CD4-positive, alpha-beta T cell (primary cell): ENCODE results near the gene TMEM131L. TPM values are rescaled to one million over a fixed set of nuclear protein-coding genes. Genes with fewer than 3 reads are reported as not detected.

Source experiments
- ATAC-seq: fragments of 200-7000 bp; cut with Tn5 transposase; one replicate; pipeline ENCODE4 v1.10.0; 2022; ENCODE audit warnings: mild to moderate bottlenecking; ENCODE audit not compliant: poor library complexity
- CTCF ChIA-PET: fragments of 350-600 bp; sonication (Branson Sonifier 250); formaldehyde crosslinking; loops from one replicate; lab custom pipeline; 2021; ENCODE audit warnings: antibody characterized with exemption, inconsistent platforms; lab: Charles Lee
- POLR2A ChIA-PET: fragments of 350-600 bp; sonication (Branson Sonifier 250); formaldehyde crosslinking; loops from one replicate; lab custom pipeline; 2021; ENCODE audit warnings: antibody characterized with exemption, inconsistent platforms; lab: Charles Lee
- DNase-seq, 14 experiments: peaks; one replicate each; pipeline ENCODE4 v3.0.0-alpha.2; 2013 to 2020; ENCODE audit warnings: mixed read lengths in 2 of 14
- H3K27ac ChIP-seq, 2 donors: one replicate each; pipeline versions ENCODE4 v1.5.1 to v1.7.0; 2013; ENCODE audit warnings: low read length in 2 of 2, low read depth in 1 of 2, mild to moderate bottlenecking in 1 of 2
- H3K27me3 ChIP-seq, 2 experiments: 1 replicate in 1 of 2; 2 replicates in 1 of 2; pipeline versions ENCODE4 v1.6.1 to v1.7.0; 2013; ENCODE audit warnings: low read length in 2 of 2, control low read depth in 1 of 2, mild to moderate bottlenecking in 1 of 2, moderate library complexity in 1 of 2; ENCODE audit not compliant: insufficient read depth in 2 of 2, control insufficient read depth in 1 of 2
- H3K36me3 ChIP-seq: one replicate; pipeline ENCODE4 v1.6.1; 2013; ENCODE audit warnings: low read length, control low read depth; ENCODE audit not compliant: insufficient read depth
- H3K4me1 ChIP-seq: one replicate; pipeline ENCODE4 v1.6.1; 2013; ENCODE audit warnings: low read length, control low read depth; ENCODE audit not compliant: insufficient read depth
- H3K4me3 ChIP-seq: one replicate; pipeline ENCODE4 v1.5.1; 2013; ENCODE audit warnings: mild to moderate bottlenecking, low read length, moderate library complexity
- H3K9me3 ChIP-seq, 2 experiments: 1 replicate in 1 of 2; 2 replicates in 1 of 2; pipeline versions ENCODE4 v1.6.1 to v1.7.0; 2013; ENCODE audit warnings: low read length in 2 of 2, mild to moderate bottlenecking in 2 of 2, control low read depth in 1 of 2, moderate library complexity in 1 of 2; ENCODE audit not compliant: control insufficient read depth in 1 of 2, insufficient read depth in 1 of 2
- H3K27ac Mint-ChIP-seq: one replicate; pipeline ENCODE4 v1.8.0; 2020; ENCODE audit warnings: mixed read lengths
- H3K27me3 Mint-ChIP-seq: one replicate; pipeline ENCODE4 v1.8.0; 2021; ENCODE audit warnings: mixed read lengths
- H3K36me3 Mint-ChIP-seq: one replicate; pipeline ENCODE4 v1.8.0; 2021; ENCODE audit warnings: low read depth, mixed read lengths
- H3K4me1 Mint-ChIP-seq: one replicate; pipeline ENCODE4 v1.8.0; 2021; ENCODE audit warnings: low read depth, mixed read lengths
- H3K4me3 Mint-ChIP-seq: one replicate; pipeline ENCODE4 v1.8.0; 2020; ENCODE audit warnings: mild to moderate bottlenecking, mixed read lengths
- H3K9me3 Mint-ChIP-seq: one replicate; pipeline ENCODE4 v1.8.0; 2020; ENCODE audit warnings: mixed read lengths
- intact Hi-C, 2 experiments: fragments of 100-400 bp; cut with DNase I in 1 of 2; cut with micrococcal nuclease in 1 of 2; formaldehyde crosslinking; loops; one replicate each; pipeline versions ENCODE4 v1.15.1 to v1.9.0; 2023 to 2025; cut with DNase I, micrococcal nuclease
- total RNA-seq, 174 experiments: library from RNA in 2 of 174; stranded (reverse) in 2 of 174; gene quantifications; one replicate each; pipeline ENCODE4 v1.2.3 and lab custom pipeline; 2021 to 2026
- TF ChIP-seq, protein P1 (sequence below): fragments of 200-600 bp; IDR thresholded peaks from one replicate; pipeline ENCODE4 v1.8.0; 2022; ENCODE audit warnings: antibody characterized with exemption, mild to moderate bottlenecking

TMEM131L gene
- total RNA-seq, 2 experiments from 2014 or later = 101 to 106 TPM

DNA sequence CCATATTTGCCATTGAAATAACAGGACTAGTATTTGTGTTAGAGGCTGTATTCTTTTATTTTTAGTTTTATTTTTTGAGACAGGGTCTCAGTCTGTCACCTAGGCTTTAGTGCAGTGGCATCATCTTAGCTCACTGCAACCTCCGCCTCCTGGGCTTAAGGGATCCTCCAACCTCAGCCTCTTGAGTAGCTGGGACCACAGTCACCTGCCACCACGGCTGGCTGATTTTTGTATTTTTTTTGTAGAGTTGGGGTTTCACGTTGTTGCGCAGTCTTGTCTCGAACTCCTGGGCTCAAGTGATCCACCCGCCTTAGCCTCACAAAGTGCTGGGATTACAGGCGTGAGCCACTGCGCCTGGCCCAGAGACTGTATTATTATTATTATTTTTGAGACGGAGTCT, 15.3 kb downstream of the TMEM131L start:
- ATAC-seq (no peak), DNase-seq (no peak)
- intact Hi-C loops = no loop called here
- Mint-ChIP-seq H3K27ac (peak overlapping the region; percentile 78), H3K4me3 (peak overlapping the region; percentile 50), H3K36me3 (peaks cover 71% of the 10 kb centered on the region), H3K27me3 (no peaks in the 10 kb centered on the region), H3K9me3 (no peaks in the 10 kb centered on the region), H3K4me1 (peaks cover 82% of the 10 kb centered on the region)
- Histone ChIP-seq H3K4me1 (peaks cover 49% of the 10 kb centered on the region), H3K36me3 (peaks cover 47% of the 10 kb centered on the region), H3K27me3 (no peaks in the 10 kb centered on the region), H3K4me3 (no peak overlapping the region), H3K27ac (no peak overlapping the region), H3K9me3 (no peaks in the 10 kb centered on the region)
- CTCF ChIA-PET = interaction anchor here (1.1 to 1.8 kb wide), 2 partner anchors 16 to 49 kb away, joined by 4 read pairs; partner anchors contain the start of gene TMEM131L
- TF ChIP-seq, protein P1, sequence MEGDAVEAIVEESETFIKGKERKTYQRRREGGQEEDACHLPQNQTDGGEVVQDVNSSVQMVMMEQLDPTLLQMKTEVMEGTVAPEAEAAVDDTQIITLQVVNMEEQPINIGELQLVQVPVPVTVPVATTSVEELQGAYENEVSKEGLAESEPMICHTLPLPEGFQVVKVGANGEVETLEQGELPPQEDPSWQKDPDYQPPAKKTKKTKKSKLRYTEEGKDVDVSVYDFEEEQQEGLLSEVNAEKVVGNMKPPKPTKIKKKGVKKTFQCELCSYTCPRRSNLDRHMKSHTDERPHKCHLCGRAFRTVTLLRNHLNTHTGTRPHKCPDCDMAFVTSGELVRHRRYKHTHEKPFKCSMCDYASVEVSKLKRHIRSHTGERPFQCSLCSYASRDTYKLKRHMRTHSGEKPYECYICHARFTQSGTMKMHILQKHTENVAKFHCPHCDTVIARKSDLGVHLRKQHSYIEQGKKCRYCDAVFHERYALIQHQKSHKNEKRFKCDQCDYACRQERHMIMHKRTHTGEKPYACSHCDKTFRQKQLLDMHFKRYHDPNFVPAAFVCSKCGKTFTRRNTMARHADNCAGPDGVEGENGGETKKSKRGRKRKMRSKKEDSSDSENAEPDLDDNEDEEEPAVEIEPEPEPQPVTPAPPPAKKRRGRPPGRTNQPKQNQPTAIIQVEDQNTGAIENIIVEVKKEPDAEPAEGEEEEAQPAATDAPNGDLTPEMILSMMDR = no peak
- POLR2A ChIA-PET = interaction anchor here (0.8 to 21.1 kb wide), 6 partner anchors 8 to 55 kb away, joined by 3 to 434 read pairs (median 8); partner anchors contain the start of gene TMEM131L

DNA sequence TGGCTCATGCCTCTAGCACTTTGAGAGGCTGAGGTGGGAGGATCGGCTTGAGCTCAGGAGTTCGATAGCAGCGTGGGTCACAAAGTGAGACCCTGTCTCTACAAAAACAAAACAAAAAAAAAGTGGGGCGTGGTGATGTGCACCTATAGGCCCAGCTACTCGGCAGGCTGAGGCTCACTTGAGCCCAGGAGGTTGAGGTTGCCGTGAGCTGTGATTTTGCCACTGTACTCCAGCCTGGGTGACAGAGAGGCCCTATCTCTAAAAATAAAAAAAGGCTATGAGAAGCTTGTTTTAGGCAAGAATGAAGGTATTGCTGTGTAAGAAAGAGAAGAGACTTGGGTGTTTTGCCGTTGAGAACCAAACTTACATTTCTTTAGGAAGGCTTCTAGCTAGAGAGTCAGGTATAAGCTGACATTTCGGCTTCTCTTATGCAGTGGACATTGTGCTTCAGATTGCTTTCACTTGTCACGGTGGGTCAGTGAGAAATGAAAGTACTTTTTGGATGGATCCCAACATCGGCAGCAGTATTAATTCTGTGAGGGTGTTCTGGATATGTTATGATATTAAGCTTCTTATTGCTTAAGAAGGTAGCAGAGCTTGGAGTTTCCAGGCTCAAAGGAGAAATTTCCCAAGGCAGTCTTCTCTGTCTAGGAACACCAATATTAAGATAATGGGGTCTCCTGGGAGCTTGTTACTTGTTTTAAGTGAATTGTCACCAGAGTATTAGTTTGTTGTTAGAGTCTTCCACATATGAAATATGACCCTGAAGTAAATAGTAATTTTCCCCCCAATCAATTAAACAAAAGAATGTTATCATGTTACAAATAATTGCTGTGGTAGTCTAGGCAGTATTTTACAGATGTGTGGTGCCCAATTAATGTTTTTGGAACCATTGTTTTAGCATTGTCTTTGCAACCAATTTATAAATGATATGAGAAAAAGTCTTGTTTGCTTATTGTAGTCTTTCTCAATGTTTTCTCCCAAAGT, 17.6 kb downstream of the TMEM131L start:
- peaks cover 83% of the 10 kb centered on the region for H3K4me1 Mint-ChIP-seq
- POLR2A ChIA-PET = interaction anchor here (0.6 to 21.1 kb wide), 11 partner anchors 9 to 91 kb away, joined by 3 to 434 read pairs (median 4); partner anchors contain the start of gene TMEM131L
- no peak for ATAC-seq

DNA sequence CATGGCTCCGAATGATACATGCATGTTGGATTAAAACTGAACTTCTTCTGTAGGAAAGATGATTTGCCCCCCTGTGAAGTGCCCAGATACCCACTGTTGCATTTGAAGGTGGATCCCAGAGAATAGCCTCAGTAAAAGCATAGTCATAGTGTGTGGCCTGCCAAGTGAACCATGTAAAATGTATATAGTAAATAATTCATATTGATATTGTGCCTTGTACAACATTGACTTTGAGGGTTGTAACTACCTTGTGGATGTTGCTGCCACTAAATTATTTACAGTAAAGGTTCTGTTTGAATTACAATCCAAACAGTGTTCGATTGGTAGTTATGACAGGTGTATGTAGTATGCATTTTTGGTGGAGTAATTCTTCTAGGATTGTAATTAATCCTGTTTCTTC, 19.2 kb downstream of the TMEM131L start:
- TF ChIP-seq, protein P1 = no peak
- Histone ChIP-seq H3K9me3 (no peaks in the 10 kb centered on the region), H3K4me1 (peaks cover 66% of the 10 kb centered on the region), H3K36me3 (peaks cover 23% of the 10 kb centered on the region), H3K4me3 (no peak overlapping the region), H3K27me3 (no peaks in the 10 kb centered on the region), H3K27ac (peak overlapping the region; percentile 26 to 92)
- Mint-ChIP-seq H3K4me1 (peaks cover 89% of the 10 kb centered on the region), H3K27me3 (no peaks in the 10 kb centered on the region), H3K36me3 (peaks cover 65% of the 10 kb centered on the region), H3K9me3 (no peaks in the 10 kb centered on the region), H3K27ac (peak overlapping the region; percentile 92), H3K4me3 (peak overlapping the region; percentile 69)
- DNase-seq (no peak), ATAC-seq (no peak)
- intact Hi-C loops = loop anchor here (5.0 kb wide), 2 partner anchors 37 to 87 kb away; no protein-coding TSS in a partner anchor
- ChIA-PET POLR2A (interaction anchor here (0.7 to 15.7 kb wide), 5 partner anchors 12 to 89 kb away, joined by 3 to 434 read pairs (median 5); partner anchors contain the start of gene TMEM131L), CTCF (interaction anchor here (1.0 to 2.0 kb wide), 2 partner anchors 20 to 37 kb away, joined by 3 to 8 read pairs; partner anchors contain the start of gene TMEM131L)

More for the DNA sequence above, 17.6 kb downstream of the TMEM131L start:
- intact Hi-C loops = no loop called here
- no peak for DNase-seq
- Histone ChIP-seq H3K9me3 (no peaks in the 10 kb centered on the region), H3K27me3 (no peaks in the 10 kb centered on the region), H3K4me1 (peaks cover 65% of the 10 kb centered on the region), H3K27ac (peak overlapping the region in 1 of 2 donors; percentile 56), H3K36me3 (peaks cover 32% of the 10 kb centered on the region), H3K4me3 (no peak overlapping the region)
- CTCF ChIA-PET = interaction anchor here (1.3 to 1.9 kb wide), 4 partner anchors 14 to 50 kb away, joined by 5 to 11 read pairs (median 6); partner anchors contain the start of gene TMEM131L
- peaks cover 60% of the 10 kb centered on the region for H3K36me3 Mint-ChIP-seq
- TF ChIP-seq, protein P1 = no peak
- no peaks in the 10 kb centered on the region for H3K9me3 Mint-ChIP-seq
- H3K4me3 Mint-ChIP-seq = peak overlapping the region; percentile 64
- no peaks in the 10 kb centered on the region for H3K27me3 Mint-ChIP-seq
- peak overlapping the region; percentile 87 for H3K27ac Mint-ChIP-seq
